Hindlimb muscle (tissue), 1 donor: Measurements from ENCODE around the gene CYS1. TPM values are rescaled to one million over a fixed set of nuclear protein-coding genes. Genes with fewer than 3 reads are reported as not detected.
"Not testable (repeated sequence)": the region's sequence is repeated elsewhere in the genome, so short reads cannot be mapped to it uniquely, and the experiment has no call there.

ENCODE experiments used
- DNase-seq: peaks from one replicate; pipeline ENCODE4 v3.0.0-alpha.2; 2013
- polyA plus RNA-seq: library from polyadenylated mRNA; unstranded; fragments of 120-200 nt; gene quantifications from one replicate; pipeline ENCODE4 v1.2.1, GENCODE V29; 2013; ENCODE audit not compliant: insufficient read length

The CYS1 gene
- polyA plus RNA-seq, 1 donor = 14.0 TPM

DNA sequence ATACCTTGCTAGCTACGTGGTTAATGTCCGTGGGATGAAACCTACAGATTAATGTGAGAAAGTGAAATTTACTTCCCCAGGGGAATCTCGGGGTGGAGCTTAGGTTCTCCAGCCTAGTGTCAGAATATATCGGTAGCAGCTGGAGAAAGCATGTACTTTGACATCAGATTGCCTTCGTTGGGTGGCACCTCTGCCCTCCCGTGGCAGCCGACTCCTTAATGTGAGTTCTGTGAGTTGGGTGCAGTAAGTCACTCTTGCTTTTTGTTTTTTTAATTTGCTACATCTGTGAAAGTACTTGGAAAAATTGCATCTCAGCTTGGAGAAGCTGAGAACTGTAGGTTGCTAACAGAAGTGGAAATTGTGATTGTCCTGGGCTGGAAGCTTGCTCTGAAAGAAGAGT is 33.3 kb downstream of the CYS1 start:
- DNase-seq = no peak

DNA sequence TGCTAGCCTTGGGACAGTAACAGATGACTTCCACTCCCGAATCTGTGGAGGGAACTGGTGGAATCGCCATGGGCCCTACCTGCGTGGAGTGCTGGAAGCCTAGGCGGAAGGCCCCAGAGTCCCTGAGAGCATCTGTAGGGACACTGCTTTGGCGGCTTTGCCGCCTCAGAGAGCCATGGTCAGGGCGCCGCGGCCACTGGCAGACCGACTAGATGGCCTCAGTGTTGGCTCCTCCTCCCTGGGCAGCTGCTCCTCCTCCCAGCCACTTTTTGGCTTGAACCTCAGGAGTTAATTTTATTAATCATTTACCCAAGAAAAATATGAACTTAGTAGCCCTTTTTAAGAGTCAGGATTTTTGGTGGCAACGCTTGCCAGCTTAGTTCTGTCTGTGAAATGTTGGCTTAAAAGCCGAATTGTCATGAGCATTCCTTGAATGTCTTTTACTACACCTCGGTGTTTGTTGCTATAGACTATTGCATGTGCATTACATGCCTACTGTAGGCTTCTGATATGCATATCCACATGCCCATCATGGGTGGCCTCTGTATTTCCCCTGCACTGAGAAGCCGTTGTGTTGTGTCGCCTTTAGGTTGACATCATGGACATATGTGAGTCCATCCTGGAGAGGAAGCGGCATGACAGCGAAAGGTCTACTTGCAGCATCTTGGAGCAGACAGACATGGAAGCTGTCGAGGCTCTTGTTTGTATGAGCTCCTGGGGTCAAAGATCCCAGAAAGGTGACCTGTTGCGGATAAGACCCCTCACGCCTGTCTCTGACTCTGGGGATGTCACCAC is 34.5 kb downstream of the CYS1 start:
- no peak for DNase-seq

DNA sequence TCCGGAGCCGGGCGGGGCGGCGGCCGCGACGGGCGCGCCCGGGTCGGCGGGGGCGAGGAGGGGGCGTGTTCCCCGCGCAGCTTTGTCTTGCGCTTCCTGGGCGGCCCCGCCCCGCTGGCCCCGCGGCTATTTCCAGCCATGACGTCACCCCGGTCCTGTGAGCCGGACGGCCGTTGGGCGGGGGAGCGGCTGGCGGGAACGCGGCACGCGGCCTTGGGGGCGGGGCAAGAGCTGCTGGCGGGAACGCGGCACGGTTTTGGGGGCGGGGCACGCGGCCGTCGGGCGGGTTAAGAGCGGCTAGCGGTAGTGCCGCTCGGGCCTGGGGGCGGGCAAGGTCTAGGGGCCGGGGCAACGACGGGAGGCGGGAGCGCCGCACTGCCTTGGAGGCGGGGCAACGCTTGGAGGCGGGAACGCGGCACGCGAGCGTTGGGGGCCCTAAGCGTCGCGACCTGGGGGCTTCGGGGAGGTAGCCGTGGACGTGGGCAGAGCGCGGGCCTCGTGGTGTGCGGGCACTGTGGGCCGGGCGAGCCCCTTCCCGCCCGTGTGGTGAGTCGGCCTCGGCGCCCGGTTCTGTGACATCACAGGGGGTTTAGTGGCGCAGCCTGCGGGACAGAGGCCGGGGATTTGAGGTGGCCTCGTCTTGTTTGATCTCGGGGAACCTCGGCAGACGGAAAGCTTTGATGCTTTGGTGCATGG is 36.2 kb downstream of the CYS1 start:
- DNase-seq = peak; percentile 97

DNA sequence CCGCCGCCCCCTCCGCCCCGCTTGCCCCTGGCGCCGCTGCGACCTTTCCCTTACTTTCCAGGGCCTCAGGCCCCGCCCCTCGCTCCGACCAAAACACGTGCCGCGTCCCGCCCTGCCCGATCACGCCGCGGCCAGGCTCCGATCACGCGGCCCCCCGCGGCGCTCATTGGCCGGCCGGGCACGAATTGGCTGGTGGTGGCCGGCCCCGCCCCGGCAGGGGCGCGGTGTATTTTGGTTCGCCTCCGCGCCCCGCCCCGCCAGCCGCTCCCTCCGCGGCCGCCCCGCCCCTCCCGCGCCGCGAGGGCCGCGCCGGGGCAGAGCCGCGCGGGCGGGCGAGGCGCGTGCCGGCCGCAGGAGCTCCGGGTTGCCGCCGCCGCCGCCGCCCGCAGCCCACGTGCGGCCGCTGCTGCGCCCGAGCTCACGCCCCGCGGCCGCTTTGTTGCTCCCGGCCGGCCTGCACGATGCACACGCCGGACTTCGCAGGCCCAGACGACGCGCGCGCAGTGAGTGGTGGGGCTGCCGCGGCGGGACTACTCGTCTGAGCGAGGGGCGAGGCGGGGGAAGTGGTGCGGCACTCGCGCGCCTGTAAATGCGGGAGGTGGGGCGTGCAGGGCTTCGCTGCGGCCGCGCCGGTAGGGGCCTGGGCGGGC is 36.8 kb downstream of the CYS1 start, which contains the start of gene KLF11:
Gene KLF11, plus strand, starts transcription at position 295 of the 650 bp plus-strand sequence. Its CDS starts 167 bp downstream, at position 462.
- DNase-seq = peak; percentile 90

DNA sequence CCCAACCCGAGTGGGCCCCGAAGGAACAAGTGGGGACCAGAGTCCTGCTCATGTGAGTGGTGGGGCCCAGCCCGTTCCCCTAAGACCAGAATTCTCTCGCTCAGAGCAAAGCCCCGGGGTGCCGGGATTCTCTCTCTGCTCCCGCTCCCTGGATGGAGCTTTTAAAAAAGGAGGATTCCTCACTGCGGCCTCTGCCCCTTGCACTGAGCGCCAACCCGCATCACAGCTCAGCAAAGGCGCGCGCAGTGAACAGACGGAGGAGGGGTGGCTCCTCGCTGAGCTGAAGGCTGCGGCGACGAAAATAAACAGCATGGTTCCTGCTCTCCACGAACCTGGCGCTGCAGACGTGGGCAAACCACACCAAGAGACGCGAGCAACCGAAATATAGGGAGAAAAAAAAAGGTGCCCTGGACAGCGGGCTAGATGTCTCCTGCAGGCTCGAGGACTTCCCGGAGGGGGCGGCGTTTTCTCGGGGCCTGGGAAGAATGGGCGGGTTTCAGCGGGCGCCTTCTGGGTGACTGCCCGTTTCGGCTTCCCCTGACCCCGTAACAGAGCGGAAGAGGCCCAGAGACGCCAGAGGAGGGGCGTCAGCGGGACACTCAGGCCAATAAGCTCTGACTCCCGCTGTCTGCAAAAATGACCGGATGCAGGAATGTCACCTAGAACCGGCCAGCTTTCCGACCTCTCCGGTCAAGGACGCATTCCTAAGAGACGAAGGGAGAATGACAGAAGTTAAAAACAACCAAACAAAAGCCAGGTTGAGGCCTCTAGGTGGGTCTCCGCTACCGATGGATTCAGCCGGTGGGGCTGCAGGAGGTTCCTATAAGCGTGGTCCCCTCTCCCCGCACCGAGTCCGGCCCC is 37.7 kb downstream of the CYS1 start:
- peak; percentile 81 for DNase-seq

DNA sequence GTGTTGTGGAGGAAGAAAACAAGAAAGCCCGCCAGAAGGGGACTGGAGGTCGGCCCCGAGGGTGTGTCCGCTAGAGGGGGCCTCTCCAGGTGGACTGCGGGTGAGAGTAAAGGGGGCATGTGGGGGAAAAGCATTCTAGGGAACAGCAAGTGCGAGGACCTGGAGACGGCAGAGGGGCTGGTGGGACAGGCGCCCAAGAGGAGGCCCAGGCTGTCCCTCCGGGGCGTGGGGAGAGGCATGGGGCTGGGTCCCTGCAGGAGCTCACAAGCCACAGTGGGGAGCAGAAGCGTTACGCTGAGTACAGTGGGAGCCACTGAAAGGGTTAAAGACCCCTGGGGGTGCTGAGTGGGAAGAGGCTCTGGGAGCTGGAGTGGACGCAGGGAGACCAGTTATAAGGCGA is 38.5 kb downstream of the CYS1 start:
- no peak for DNase-seq

DNA sequence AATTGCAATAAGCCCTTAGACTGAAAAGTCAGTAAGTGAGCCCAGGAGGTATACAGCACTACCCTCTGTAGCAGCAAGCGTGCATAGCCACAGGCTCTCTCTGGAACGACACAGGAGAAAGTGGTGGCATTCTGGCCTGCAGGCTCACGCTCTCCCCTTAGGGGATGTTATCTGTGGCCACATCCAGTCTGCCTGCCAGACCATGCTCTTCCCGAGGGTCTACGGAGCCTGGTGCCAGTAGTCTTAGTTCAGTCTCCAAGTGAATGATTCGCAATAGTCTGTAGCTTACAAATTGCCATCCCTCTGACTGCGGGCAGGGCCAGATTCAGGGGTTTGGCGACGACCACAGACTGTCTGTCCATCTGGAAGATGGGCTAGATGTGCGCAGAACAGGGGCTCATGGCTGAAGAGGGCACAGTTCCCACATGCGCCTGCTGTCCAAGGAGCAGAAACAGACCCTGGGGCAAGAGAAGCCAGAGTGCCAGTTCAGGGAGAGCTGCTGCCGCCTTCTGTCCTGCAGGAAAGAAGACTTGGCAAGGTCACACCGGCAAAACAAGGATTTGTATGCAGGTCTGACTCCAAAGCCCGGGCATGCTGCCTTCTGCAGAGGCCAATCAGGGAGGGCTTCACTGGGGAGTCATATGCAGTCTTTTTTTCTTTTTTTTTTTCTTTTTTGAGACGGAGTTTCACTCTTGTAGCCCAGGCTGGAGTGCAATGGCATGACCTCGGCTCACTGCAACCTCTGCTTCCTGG is 40.4 kb downstream of the CYS1 start:
- no peak for DNase-seq

DNA sequence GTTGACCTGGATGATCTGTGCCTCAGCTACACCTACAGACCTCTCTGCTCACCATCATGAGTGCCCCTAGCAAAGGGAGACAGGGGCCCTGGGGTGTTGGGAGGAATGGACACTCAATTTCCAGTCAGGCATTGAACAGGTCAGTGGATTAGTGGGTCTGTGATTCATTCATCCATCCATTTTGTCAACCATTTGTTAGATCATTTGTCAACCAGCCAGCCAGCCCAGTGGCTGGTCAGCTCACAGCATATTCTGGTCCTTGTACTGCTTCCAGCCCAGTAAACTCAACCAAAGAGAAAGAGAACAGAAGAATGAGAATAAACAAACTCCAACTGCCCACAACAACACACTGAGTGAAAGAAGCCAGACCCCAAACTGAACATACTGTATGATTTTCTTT is 41.5 kb downstream of the CYS1 start:
- no peak for DNase-seq

DNA sequence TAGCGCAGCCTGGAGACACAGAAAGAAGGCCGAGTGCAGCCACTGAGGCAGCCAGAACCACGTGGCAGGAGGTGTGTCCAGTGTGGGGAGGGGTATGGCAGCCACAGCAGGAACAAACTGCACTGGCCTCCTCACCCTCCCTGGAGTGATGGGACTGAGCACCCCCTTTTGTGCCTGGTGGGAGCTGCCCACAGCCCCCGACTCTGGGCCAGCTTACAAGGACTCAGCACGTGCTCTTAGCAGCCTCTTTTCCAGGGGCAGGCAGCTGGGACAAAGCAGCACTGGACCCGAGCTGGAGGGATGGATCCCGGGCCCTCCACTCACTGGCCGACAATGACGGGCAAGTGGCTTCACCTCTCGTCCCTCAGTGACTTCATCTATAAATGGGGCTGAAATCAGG is 42.1 kb downstream of the CYS1 start:
- DNase-seq = no peak

DNA sequence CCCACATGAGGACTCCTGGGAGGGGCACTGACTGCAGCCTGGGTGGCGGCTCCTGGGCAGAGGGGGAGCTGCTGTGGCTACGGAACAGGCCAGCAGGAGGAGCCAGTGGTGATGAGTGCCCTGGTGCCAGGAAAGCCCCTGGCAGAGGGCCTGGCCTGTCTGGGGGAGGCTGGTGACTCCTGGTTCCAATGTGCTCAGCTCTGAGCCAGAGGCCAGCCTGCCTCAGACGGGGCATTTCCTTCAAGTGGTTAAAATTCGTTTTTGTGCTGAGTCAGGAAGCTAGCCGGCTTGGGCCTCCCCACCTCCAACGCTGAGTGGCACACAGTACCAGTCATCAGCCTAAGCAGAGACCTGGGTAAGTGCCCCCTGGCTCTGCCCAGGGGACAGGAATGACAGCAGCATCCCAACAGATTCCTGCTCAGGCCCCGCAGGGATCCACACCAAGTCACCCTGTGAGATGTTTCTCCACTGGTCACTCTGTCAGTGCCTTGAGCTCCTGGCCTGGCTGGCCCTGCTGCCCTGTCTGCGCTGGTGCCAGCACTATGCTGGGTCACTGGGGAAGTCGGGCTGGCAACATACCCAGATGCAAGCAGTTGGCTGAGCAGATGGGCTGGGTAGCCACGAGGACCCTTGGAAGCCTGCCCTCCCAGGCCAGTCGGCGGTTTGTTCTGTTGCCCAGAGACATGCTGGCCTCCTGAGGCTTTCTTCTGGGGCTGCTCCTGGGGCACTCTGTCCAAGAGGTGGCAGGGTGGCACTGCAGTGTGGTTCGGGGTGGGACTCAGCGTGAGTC is 43.9 kb downstream of the CYS1 start:
- no peak for DNase-seq

DNA sequence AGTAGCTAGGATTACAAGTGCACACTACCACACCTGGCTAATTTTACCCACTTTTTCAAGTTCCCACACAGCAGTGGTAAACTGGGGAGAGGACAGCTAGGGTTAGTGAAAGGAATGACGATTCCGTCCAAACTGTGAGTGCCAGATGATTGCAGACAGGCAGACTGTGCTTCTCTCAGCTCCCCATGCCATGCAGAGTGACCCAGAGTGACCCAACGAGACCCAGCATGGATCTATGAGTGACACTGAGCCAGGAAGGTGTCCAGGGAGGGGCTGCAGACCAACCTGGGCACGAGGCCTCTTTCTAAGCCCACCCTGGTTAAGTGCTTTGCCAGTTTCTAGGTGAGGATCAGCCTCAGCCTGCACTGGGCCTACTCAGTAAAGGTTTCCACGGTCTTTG is 44.6 kb downstream of the CYS1 start:
- DNase-seq = no peak

DNA sequence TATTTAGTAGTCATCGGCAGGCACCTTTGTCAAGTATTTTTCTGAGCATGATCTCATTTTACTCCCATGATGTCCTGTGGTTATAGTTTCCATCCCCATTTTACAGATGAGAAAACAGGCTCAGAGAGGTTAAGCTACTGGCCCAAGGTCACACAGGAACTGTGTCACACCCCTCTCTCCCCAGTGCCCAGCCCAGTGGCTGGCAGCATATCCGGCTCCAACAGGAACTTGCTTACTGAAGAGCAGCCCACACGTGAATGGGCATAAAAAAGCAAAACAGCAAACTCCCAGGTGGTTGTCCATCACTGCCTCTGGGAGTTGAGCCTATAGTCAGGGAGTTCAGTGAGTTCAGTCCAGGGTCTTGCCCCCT is 45.2 kb downstream of the CYS1 start:
- no peak for DNase-seq

DNA sequence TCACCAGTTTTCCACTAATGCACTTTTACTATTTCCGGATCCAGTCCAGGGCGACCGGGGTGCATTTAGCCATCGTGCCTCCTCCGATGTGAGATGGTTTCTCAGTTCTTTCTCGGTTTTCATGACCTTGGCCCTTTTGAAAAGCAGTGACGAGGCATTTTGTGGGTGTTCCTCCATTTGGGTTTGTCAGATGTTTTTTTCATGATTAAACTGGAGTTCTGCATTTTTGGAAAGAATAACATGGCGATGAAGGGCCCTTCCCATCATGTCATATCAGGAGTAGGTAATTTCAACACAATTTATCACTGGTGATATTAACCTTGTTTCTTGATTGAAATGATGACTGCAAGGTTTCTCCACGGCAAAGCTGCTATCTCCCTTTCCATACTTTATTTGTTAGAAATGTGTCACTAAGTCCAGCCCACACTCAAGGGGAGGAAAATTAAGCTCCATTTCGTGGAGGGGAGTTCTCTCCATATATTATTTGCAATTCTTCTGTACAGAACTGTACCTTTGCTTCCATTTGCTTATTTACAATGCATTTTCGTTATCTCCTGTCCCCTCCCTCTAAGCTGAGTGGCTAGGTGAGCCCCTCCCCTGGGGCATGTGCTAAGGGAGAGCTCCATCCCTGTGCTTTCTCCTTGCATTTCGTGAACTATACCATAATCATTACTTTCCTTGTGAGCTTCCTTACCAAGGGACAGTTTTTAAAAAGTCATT is 45.7 kb downstream of the CYS1 start:
- DNase-seq = no peak

DNA sequence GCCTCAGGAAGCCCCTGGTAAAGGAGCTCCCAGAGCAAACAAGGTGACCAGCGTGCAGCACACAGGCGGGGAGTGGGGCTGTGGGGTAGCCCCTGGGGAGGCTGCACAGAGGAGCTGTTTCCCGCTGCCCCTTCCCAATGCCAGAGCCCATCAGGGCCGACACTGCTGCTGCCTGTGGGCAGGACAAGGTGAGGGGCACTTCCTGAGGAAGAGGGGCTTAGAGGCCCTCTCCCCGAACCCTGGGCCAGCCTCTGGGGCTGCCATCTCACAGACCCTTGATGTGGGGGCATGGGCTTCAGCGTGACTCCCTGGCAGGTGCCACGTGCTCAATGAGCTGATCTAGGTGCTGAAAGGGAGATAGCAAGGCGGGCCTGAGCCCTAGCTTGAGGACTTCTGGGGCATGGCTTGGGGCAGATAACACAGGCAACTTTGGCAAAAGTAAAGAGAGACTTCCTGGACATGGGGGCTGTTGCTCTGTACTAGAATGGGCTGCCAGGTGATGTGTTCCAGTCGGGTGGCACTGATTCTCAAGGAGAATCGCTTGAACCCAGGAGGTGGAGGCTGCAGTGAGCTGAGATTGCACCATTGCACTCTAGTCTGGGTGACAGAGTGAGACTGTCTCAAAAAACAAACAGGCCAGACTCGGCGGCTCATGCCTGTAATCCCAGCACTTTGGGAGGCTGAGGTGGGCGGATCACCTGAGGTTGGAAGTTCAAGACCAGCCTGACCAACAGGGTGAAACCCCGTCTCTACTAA is 46.8 kb downstream of the CYS1 start:
- DNase-seq = no peak

DNA sequence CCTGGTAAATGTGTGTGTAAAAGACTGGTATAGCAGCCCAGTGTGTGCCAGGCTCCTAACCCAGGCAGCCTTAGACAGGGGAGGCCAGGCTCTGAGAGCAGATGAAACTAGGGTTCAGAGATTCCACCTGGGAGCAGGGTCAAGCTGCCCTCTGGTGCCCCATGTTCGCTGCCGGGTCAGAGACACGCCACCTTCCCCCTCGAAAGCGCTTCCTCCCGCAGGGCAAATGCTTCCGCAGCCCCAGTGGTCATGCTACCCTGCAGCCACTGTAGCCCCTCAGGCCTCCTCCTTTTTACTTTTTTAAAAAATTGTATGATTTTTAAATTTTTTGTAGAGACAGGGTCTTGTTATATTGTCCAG is 47.5 kb downstream of the CYS1 start:
- DNase-seq = no peak

DNA sequence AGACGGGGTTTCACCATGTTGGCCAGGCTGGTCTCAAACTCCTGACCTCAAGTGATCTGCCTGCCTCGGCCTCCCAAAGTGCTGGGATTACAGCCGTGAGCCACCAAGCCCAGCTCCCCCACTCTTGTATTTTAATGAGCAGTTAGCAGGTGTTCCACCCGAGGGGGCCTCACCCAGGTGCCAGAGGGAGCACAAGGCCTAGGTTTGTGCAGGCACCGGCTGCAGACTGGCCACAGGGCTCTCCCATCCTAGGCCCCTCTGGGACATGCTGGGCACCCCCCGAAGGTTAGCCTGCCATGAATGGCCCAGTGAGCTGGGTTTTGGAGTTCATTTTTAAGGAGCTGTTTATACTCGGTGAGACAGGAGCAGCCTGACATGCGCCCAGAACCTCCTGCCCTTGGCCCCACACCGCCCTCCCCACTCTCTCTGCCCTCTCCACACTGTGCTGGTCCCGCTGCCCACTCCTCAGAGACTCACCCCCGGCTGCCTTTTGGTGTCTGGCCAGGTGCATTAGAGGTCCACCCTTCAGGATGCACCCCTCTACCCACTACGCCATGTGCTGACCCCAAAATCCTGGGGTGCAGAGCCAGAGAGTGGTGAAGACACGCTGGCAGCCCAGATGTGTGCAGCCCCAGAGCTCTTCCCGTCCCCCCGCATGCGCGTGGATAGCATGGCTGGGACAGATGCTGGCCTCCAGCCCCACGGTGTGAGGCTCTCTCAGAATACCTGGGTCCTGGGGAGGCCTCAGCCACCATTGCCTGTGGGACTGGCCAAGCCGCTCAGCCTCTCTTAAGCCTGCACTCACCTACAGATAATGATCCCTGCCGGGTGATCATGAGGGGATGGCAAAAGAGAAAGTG is 48.1 kb downstream of the CYS1 start:
- no peak for DNase-seq

DNA sequence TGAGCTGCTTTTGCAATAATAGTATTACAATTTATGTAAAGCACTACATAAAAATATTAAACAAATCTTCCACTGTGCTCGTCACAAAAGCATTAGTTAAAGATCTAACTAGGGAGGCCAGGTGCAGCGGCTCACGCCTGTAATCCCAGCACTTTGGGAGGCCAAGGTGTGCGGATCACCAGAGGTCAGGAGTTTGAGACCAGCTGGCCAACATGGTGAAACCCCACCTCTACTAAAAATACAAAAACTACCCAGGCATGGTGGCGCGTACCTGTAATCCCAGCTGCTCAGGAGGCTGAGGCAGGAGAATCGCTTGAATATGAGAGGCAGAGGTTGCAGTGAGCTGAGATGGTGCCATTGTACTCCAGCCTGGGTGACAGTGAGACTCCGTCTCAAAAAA is 49.4 kb downstream of the CYS1 start:
- DNase-seq = not testable (repeated sequence)

DNA sequence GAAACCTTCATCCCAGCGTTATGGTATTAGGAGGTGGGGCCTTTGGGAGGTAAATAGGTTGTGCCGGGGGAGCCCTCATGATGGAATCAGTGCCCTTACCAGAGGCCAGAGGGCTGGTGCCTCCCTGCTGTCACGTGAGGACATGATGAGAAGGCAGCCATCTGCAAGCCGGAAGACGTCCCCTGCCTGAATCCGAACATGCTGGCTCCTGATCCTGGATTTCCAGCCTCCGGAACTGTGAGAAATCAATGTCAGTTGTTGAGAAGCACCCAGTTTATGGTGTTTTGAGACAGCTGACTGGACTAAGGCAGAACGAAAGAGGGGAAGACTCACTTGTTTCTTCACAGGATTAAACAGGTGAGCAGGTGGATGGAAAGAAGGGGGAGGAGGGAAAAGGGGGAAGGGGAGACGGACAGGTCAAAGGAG is 49.9 kb downstream of the CYS1 start:
- no peak for DNase-seq

DNA sequence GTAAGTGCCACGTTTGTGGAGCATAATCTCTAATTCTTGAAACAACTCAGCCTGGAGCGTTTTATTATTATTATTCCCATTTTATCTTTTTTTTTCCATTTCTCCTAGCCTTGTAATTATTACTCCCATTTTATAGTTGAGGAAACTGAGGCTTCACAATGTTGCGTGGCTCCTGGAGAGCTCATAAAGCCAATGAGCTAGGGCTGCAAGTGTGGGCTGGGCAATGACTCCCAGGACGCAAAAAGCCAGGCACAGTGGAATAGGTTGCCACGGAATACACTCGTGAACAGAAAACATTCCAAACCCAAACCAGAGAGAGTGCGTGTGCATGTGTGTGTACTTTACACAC is 50.4 kb downstream of the CYS1 start:
- DNase-seq = no peak
